NOMO-1 (cell line): ENCODE results near the gene PLCD4.

Experiments used
- DNase-seq, 2 experiments: peaks; one replicate each; lab custom pipeline; 2025; ENCODE audit not compliant: unreplicated experiment in 2 of 2; lab: John Stamatoyannopoulos, UW

PLCD4 gene

GRCh38 chr2:218618102-218618860 is 10.6 kb downstream of the PLCD4 start:
- no peak for DNase-seq

GRCh38 chr2:218621007-218621406 is 13.3 kb downstream of the PLCD4 start:
- DNase-seq: no peak

- DNase-seq: no peak
Measured at GRCh38 chr2:218622606-218623365, 15.1 kb downstream of the PLCD4 start.

- no peak for DNase-seq
Measured at GRCh38 chr2:218623366-218623705, 15.6 kb downstream of the PLCD4 start.

GRCh38 chr2:218626369-218626768 is 18.7 kb downstream of the PLCD4 start:
- no peak for DNase-seq

GRCh38 chr2:218627939-218628338 is 20.2 kb downstream of the PLCD4 start:
- no peak for DNase-seq

GRCh38 chr2:218631837-218632236 is 24.1 kb downstream of the PLCD4 start:
- no peak for DNase-seq

GRCh38 chr2:218635719-218636118 is 28.0 kb downstream of the PLCD4 start:
- no peak for DNase-seq

GRCh38 chr2:218638372-218638771 is 30.7 kb downstream of the PLCD4 start:
- DNase-seq: no peak

GRCh38 chr2:218642121-218642656 is 34.5 kb downstream of the PLCD4 start:
- no peak for DNase-seq

- DNase-seq: no peak
Measured at GRCh38 chr2:218642786-218643185, 35.1 kb downstream of the PLCD4 start.

- DNase-seq: no peak
Measured at GRCh38 chr2:218643751-218644310, 36.1 kb downstream of the PLCD4 start.

GRCh38 chr2:218644721-218645120 is 37.0 kb downstream of the PLCD4 start:
- DNase-seq: no peak

- no peak for DNase-seq
Measured at GRCh38 chr2:218645126-218645525, 37.4 kb downstream of the PLCD4 start.

- peak; percentile 20 to 21 for DNase-seq
Measured at GRCh38 chr2:218648088-218648786, 40.5 kb downstream of the PLCD4 start.

- no peak for DNase-seq
Measured at GRCh38 chr2:218648787-218649100, 41.0 kb downstream of the PLCD4 start.

- no peak for DNase-seq
Measured at GRCh38 chr2:218655751-218656150, 48.1 kb downstream of the PLCD4 start.

- peak; percentile 54 to 55 for DNase-seq
Measured at GRCh38 chr2:218658671-218659257, 51.1 kb downstream of the PLCD4 start.

GRCh38 chr2:218659258-218659987 is 51.7 kb downstream of the PLCD4 start, which contains the start of the genes BCS1L and ZNF142:
TSS of gene BCS1L (plus strand) at chr2:218659683. CDS start at chr2:218660988, 1,305 bp downstream.
TSS of gene ZNF142 (minus strand) at chr2:218659623. CDS start at chr2:218656429, 3,194 bp downstream.
- peak; percentile 95 to 96 for DNase-seq

- peak in 1 of 2 experiments; percentile 16 for DNase-seq
Measured at GRCh38 chr2:218659988-218660358, 52.3 kb downstream of the PLCD4 start.
